HG03460 (cell line): Measurements from ENCODE around the gene F11R.
"Not testable (repeated sequence)": the region's sequence is repeated elsewhere in the genome, so short reads cannot be mapped to it uniquely, and the experiment has no call there.

Source experiments
- ATAC-seq: cut with Tn5 transposase; IDR thresholded peaks from one replicate; pipeline ENCODE4 v1.9.1; 2021; ENCODE audit not compliant: unreplicated experiment

The F11R gene

DNA sequence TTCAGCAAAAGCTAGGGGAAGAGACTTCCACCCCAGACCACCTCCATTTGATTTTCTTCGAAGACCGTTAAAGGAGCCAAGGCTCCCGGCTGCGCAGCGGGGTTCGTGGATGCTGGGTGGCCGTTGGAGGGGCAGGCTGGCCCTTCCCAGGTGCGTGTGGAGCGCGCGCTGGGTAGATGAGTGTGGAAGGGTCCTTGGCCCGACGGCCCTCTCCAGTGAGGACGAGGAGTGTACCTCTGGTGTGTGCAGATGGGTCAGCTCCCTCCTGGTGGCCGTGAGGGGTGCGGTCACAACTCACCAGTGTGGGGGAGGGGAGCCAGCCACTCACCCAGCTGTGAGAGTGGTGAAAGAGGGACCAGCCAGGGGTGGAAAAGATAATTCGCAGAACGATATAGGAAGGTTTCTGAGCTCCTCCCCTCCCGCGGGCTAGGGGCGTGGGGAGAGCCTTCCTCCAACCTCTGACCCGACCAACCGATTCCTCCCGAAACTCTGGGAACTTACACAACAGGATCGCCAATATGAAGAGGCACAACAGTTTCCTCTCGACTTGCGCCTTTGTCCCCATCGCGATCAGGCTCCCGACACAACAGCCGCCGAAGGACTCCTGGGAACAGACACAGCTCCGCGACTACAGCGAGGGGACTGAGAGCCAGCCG is at the start of gene F11R:
Gene F11R (minus strand): TSS at position 644 of the 656 bp plus-strand sequence. CDS start 79 bp downstream, at position 565.
- peak; percentile 53 for ATAC-seq

DNA sequence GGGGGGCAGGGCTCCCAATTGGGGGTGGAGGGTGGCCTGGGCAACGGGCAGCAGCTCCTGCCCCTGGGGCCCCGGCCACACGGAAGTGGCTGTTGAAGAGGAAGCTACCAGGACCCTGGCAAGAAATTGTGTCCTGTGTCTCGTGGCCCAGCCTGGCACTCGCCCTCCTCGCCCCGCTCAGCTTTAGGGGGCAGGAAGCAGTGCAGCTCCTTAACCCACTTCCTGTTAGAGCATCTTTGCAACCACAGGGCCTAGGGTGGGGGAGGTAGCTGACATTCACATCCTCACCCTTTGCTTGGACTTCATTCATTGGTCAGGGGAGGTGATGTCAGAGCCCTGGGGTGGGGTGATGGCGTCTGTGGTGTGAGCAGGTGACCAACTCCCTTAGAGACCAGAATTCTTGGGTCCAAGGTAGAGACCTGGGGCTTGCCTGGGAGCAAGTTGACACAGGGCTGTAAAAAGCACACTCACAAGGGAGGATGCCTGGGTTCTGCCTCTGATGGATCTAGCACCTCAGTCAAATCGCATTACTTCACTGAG is 48.8 kb upstream of the F11R start, which contains the start of gene ARHGAP30:
Gene ARHGAP30 (minus strand): TSS at position 161 of the 540 bp plus-strand sequence. CDS start 267 bp downstream, outside the sequence.
- peak; percentile 76 for ATAC-seq

DNA sequence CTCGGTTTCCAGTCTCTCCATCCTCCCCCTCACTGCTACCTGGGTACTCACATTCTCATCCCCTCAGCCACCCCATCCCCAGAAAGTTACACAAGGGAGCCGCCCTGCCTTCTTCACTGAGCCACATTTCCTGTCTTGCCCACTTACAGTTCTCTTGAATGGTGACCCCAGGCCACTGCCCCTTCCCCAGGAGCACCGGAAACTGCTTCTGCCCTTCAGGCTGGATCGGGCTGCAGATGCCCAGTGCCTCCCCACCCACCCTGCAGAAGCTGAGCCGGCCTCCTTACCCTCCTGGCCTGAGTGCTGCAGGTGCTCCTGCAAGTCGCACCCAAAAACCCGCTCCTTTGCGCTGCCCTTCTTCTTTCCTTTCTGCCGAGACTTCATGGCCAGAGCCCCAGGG is 48.3 kb upstream of the F11R start:
- ATAC-seq, result peak; percentile 0

DNA sequence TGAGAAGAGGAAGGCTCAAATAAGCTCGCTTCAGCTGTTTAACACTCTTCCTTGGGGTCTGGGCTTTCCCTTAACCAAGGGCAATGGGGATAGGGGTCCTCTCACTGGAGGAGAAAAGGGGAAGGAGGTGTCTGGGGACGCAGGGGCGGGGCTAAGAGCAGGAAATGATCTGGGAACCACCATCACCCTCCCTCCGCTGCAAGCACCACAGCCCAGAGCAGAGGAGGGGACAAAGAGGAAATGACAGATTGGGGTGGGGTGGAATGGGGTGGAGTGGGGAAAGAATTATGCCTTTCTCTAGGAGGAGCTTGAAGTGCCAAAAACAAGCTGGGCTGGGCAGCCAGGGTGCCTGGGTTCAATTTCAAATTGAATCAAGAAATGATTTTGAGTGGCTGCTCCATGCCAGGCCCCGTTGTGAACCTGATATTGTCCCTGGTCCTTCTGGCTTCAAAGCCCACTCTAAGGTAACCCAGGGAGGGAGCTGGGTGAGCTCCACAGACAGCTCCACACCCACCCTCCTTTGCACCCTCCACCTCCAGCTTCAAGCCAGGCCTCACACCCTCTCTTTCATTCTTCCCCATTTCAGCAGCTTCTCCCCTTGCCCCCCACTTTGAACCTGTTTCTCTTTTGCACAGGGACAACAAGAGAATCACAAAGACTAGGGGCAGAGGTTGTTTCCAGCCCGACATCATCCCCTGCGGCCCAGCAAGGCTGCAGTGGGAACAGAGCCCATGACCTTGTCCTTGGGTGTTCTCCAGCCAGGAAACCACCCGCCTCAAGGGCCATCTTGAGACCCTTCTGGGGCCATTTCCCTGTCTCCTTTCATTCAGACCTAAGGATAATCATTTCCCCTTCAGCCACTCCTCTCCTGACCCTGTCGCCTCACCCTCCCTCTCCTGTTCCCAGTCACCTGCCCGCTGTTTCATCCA is 47.6 kb upstream of the F11R start:
- ATAC-seq, result peak; percentile 53

DNA sequence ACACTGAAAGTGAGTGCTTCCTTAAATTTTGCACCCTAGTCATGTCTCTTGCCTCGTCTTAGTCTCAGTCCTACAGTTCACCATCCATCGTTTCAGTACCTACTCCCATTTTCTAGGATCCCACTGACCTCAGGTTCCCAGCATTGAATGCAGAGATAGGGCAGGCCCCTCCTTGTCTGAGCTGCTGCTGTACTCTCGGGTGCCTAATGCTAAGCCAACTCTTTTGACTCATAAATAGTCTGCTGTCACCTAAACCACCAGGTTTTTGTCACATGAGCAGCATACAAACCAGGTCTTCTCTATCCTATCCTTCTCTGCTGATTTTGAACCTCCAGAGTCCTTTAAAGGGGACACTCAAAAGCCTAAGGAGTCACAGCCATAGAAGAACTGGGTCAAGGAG is 45.7 kb upstream of the F11R start:
- no peak for ATAC-seq

DNA sequence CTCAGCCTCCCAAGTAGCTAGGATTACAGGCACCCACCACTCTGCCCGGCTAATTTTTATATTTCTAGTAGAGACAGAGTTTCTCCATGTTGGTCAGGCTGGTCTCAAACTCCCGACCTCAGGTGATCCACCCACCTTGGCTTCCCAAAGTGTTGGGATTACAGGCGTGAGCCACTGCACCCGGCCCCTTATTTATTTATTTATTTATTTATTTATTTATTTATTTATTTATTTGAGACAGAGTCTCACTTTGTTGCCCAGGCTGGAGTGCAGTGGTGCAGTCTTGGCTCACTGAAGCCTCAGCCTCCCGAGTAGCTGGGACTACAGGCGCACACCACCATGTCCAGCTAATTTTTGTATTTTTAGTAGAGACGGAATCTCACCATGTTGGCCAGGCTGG is 44.7 kb upstream of the F11R start:
- not testable (repeated sequence) for ATAC-seq

DNA sequence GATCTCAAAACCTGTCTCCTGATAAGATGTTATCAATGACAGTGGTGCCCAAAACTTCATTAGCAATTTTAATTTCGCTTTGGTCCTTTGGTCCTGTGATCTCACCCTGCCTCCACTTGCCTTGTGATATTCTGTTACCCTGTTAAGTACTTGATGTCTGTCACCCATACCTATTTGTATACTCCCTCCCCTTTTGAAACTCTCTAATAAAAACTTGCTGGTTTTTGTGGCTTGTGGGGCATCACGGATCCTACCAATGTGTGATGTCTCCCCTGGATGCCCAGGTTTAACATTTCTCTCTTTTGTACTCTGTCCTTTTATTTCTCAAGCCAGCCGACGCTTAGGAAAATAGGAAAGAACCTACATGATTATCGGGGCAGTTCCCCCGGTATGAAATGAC is 43.0 kb upstream of the F11R start:
- not testable (repeated sequence) for ATAC-seq

DNA sequence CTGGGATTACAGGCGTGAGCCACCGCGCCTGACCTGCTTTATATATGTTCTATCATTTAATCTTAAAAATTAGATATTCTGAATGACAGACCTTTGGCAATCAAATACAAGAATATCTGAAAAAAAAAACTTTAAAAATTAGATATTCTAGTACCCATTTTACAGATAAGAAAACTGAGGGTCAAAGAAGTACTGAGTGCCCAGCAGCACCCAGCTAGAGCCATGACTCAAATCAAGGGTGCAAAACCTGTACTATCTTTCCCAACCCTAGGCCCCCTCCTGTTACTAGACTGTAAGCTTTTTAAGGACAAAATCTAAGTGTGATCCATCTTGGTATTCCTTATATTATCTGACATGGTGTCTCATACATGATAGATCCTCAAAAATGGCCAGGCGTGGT is 40.5 kb upstream of the F11R start:
- ATAC-seq, result no peak

DNA sequence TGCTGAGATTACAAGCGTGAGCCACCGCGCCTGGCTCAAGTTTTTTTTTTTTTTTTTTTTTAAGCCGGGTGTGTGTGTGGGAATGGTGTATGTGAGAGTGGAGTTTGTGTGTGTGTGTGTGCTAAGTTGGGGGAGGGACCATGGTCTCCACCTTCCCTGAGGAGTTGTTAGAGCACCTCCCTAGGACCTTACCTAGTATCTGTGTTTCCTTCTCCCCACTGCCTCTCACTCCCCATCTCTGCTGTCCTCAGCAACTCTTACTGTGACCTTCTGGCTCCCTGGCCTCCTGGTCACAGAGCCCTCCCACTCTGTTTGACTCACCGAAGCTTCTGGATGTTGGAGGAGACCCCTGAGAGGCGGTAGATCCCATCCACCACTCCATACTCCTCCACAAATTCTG is 38.3 kb upstream of the F11R start:
- no peak for ATAC-seq

DNA sequence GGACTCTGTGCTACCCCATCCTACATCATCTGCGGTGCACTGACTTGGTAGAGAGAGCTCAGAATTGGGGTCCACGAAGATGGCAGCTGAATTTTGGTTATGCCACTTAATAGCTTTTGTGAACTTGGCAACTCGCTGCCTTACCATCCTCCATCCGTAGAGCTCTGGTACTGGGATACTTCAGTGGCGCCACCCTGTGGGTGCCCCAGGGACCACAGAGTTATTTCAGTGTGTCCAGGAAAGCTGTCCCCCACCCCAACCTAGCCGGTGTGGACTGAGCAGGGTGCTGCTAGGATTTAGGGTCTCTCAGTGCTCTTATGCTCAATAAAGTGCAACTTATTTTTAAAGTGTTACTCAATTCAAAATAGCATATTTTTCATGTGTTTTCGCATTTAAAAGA is 33.9 kb upstream of the F11R start:
- no peak for ATAC-seq

DNA sequence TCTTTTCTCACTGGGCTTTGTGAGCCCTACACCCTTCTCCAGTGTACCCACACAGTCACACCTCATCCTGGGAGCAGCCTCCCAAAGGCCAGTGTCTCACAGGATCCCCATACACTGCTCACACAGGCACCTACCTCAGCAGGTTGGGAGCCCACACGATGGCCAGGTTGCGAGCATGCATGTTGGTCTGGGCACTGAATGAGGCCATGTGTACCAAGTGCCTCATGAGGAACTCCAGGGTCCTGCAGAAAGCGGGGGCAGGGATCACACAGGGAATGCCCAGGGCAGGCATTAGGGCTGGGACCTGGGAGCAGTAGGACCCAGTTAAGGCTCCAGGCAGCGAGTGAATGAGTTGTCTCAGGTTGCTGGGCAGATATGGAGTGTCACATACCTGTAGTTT is 33.3 kb upstream of the F11R start:
- no peak for ATAC-seq

DNA sequence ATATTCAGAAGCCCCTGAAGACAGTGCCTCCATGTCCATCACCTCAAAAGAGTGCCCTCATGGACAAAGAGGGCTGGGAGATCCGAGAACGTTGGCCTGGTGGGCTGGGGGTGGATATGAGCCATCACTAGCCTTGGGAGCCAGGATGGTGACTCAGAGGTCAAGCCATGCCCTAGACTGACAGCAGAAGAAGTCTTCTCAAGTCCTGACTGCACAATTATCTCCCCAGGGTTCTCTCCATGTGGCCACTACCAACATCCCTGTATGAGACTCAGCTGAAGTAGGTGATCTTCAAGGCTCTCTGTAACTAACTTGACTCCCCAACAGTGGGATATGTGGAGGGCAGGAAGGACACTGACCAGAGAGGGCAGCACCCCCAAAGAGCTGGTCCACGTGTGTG is 31.9 kb upstream of the F11R start:
- ATAC-seq, result no peak

DNA sequence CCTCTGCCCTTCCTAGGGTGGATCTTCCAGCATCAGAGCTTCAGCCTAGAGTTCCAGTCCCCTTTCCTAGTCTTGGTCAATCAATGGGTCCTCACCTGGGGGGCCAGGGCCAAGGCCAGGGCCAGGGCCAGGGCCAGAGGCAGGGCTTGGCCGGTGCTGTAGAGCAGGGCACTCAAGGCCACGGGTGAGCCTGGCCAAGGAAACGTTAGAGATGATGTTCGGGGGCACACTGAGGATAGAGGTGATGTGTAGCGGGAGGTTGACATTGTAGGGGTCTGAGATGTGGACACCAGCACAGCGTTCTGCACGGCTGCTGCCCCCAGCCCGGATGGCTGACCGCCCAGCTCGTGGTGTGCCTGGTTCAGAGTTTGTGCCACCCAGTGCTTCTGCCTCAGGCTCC is 30.3 kb upstream of the F11R start:
- no peak for ATAC-seq

DNA sequence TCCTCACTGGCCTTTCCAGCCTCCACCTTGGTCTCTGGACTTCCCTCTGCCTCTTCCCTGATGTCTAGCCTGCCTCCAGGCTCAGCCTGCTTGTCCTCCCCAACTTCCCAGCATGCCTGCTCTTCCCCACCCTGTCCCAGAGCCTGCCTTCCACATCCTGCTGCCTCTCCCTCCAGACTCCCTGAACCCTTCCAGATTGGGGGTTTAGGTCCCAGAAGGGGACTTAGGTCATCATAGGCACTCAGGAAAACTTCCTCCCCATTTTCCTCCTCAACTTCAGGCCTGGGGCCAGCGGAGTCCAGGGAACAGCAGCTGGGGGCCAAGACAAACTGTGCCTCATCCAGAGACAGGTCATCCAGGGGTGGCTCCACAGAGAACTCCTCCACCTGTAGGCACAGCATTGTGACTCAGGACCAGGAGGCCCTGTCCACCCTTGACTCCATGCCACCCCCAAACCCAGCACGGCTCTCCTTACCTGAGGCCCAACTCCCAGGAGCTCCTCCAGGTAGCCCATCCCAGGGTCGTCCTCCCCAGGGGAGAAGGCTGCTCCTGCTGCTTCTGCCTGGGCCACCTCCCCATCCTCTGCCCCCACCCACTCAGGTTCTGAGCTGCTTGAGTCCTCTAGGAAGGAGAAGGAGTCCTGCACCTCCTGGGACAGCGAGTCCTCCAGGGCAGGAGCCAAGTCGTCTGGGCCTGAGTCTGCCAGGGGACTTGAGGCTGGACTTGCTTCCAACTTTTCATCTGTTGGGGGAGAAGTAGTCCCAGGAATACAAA is 28.2 kb upstream of the F11R start:
- ATAC-seq, result no peak

DNA sequence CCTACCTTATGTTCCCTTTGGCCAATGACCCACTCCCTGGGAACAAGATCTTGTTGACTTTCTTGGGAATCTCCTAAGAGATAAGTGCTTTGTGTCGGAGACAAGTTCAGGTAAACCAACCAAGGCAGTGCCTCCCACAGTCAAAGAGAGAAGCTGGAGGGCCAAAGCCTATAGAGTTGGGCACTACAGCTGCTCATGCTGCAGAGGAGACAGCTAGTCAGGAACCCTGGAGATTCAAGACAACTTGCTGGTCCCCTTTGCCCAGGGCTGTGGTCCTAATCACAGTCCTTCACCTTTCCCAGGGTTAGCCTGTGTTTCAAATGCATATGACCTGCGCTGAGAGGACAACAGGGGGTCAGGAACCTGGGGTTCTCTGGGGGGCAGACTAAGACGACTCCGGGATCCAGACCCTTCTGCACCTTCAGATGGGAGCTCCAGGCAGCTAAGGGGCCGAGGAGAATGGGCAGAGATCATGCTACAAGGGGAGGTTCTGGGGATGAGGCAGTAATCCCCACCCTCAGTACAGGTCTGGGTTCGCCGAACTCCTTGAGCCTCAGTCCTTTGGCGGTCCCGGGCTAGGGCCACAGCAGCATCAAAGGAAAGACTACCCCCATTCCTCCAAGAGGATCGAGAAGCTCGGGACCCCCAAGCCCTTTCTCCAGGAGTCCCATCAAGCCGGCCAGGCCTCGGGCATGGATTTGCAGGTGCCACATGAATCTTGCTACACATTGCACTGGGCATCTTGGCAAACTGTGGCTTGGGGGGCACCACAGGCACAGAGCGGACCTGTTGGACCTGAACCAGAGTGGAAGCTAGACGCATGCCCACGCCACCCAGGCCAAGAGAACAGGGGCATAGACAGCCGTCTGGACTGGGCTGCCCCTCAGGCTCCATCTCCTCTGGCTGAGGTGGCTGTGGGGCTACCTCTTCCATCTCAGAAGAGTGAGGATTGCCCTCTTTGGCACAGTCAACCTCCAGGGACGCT is 26.8 kb upstream of the F11R start:
- no peak for ATAC-seq

DNA sequence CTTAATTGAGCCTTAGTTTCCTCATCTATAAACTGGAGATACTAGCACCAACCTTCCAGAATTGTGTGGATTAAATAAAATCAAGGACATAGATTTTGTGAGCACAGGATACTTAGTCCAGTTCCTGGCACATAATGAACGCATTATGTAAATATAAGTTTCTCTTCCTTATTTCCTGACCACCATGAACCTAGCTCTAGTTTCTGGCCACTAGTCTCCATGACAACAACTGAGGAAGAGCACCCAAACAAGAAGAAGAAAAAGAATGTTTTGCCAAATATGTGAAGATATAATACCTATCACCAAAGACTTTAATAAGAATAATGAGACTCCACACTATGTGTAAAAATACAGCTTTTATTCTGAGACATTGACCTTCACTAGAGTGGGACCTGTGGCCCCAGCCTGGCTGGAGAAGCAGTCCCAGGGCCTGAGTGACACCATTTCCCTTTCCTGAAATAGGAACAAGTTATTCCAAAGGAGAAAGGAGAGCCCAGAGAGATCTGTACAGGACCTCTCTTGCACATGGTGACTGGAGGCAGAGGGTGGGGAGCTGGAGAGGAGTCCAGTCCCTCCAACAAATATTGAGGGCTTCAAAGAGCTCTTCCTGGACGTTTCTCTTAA is 25.8 kb upstream of the F11R start:
- no peak for ATAC-seq

DNA sequence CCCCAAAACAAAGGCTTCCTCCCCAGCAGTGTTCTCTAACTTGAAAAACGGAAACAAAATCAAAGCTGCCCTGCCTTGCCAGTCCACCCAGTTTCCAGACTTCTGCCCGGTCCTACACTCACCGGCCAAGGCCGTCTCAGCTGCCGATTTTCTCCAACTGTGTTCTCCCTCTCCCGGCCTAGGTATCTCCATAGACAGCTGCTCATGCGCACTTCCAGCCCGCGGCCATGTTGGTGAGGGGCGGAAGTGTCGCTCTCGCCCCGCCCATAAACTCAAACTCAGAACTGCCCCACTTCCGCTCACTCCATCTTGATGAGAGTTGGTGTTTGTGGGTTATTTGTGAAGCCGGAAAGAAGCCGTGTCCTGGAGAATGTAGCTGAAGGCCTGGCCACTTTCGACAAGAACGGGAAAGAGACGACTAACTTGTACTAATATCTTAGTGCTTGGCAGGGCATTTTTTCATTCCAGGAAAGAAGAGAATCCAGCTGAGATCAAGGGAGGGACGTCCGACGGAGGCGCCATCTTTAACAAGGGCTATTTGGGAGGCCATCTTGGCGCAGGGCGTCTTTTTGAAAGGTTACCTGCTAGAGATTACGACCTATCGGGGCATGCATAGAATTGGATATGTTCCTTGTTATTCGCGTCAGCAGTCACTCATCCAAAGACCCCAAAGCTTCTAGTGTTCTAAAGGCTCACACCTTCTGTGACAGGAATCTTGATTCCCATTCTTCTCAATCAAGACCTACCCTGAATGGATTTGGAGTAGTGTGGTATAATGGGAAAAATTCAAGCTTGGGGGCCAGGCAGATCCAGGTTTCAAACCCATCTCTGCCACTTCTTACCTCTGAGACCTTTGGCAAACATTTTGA is 25.0 kb upstream of the F11R start, which contains the start of gene USF1:
Gene USF1 (minus strand): TSS at position 242 of the 869 bp plus-strand sequence. CDS start 2,702 bp downstream, outside the sequence.
- ATAC-seq, result peak; percentile 50
